Fibroblast of gingiva (primary cell): ENCODE data around the gene COL6A5.
"Not testable (repeated sequence)": the region's sequence is repeated elsewhere in the genome, so short reads cannot be mapped to it uniquely, and the experiment has no call there.

ENCODE experiments used
- DNase-seq: peaks from one replicate; pipeline ENCODE4 v3.0.0-alpha.2; 2011; ENCODE audit warnings: low read depth

COL6A5 gene

GRCh38 chr3:130389743-130390478 lies 44.4 kb downstream of the COL6A5 start:
- DNase-seq, result no peak

DNA sequence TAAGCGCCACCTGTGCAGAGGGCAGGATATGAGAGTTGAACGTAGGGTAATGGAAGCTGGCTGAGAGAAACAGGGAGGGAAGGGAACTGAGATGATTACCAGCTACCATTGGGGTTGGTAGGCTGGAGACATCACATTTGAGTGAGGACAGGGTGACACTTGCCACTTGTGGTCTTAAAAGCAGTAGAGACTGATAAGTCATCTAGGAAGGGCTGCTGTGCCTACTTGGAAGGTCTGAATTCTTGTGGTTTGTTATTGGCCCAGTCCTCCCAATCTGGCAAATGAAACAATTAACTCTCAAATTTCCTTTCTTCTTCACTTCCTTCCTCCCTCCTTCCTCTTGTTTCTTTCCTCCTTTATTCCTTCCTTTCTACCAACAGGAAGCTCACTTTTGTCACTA lies 46.8 kb downstream of the COL6A5 start:
- no peak for DNase-seq

- no peak for DNase-seq
Measured at GRCh38 chr3:130393594-130393993, 48.1 kb downstream of the COL6A5 start.

DNA sequence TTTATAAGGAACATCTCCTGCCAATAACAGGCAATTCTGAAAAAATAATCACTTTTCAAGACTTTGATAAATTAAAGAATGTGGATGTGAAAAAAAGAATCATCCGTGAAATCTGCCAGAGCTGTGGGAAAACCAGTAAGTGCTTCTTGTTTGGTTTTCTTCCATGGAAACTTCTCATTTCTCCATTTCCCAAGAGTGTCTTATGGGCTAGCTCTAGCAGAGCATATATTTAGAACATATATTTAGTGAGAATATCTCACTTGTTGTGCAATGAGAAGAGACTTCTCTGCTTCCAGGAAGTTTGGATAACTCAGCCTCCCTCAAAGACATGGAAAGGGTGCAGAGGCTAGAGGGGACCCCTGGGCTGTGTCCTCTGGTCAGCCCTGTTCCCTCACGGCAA lies 49.9 kb downstream of the COL6A5 start:
- no peak for DNase-seq

- DNase-seq, result peak; percentile 72
Measured at GRCh38 chr3:130395916-130396315, 50.4 kb downstream of the COL6A5 start.

DNA sequence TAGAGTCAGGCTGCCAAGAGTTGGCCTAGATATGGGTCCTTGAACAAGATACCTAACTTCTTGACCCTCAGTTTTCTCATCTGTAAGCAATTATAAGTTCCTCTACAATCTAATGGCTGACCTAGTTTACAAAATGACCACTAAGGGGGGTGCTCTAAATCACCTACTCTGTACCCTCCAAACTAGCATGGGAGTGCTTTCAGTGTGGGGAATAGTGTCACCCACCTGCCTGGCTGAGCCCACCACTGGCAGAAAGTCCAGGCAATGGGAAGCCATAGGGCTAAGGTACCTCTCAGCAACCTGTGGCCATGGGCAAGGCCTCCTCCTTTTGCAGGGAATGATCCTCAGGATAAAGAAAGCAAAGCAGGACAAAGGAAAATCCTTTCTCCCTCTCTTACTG lies 58.9 kb downstream of the COL6A5 start:
- DNase-seq, result no peak

DNA sequence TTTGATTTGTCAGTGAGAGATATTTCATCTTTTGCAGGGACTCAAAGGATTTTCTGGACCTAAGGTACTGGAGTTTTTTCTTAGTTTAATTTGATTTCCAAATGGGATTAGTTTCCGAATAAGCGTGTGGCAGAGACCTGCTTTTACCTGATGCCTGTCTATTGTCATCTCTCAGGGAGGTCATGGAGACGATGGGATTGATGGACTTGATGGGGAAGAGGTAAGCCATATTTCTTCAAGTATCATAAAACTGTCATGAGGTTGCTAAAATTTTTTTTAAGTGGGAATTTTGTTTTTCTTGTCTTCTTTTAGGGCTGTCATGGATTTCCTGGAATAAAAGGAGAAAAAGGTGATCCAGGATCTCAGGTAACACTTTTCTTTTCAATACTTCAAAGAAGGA lies 60.5 kb downstream of the COL6A5 start:
- DNase-seq, result no peak

GRCh38 chr3:130408253-130408652 lies 62.8 kb downstream of the COL6A5 start:
- not testable (repeated sequence) for DNase-seq

- DNase-seq, result no peak
Measured at GRCh38 chr3:130411320-130411719, 65.8 kb downstream of the COL6A5 start.

DNA sequence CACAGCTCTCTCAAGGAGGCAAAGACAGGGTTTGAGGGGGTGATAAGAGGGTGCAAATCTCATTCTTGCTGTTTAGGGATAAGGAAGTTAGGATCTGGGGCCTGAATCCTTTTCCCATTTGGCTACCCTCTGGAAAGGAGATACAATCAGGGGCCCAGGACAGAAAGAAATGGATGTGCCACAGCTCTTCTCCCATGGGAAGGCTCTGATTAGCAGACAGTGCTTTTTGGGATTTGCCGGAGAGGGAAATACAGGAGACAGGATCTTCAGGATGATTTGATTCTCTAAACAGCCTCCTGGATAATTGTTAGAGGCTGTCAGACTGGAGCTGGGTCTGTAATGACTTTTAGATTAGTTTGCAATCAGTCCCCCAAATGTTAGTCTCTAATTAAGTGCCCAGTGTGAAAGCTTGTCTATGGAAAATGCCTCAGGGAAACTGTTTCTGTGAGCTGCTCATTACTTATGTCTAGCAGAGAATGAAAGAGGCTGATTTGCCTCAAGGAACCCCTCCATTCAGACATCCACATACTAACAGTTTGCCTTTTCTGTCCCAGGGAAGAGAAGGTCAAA lies 67.6 kb downstream of the COL6A5 start:
- DNase-seq, result no peak

DNA sequence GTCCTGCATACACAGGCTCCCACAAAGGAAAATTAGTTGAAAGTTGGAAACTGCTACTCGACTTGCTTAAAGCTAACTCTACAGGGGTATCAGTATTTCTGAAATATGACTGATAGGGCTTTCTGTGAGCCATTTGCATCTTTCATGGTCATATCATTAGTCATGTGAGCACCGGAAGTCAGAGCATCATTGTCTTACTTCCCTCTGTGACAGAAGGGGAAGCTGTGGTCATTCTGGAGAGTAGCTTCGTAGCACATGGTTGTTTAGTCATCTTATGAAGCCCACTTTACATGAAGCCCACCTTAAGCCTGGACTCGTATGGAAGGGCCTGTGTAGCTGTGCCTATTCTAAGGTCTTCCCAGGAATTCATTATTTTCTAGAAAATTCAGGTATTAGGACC lies 69.0 kb downstream of the COL6A5 start:
- DNase-seq, result no peak

DNA sequence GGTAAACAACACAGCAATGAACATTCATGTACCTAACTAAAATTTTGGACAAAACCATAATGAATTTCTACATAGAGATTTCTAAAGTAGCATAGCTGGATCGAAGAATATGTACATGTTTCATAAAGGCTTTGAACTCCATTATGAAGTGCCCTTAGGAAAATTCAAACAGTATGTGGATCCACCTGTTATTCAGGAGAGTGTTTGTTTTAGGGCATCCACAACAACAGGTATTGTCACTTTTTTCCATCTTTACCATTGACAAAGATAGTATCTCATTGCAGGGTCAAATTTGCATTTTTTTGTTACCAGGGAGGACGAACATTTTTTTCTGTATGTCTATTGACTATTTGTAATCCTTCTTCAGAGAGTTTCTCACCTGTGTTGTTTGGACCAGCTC lies 75.0 kb downstream of the COL6A5 start:
- DNase-seq, result no peak

DNA sequence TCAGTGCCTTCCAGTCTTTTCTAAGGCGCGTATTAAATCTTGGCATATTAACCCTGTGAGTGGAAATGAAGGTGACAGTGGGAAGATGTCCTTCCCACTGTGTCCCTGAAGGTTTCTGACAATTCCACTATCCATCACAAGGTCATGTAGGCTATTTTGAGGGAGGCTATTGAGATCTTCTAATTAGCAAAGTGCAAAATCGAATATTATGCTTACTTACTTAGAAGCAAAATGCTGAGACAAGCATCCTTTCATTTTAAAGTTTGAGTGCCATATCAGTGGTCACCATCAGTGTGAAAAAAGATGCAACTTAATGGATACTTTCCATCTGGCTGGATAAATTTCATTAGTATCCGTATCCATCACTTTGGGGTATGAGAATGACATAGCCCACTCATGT lies 77.6 kb downstream of the COL6A5 start:
- no peak for DNase-seq

GRCh38 chr3:130424837-130425236 lies 79.4 kb downstream of the COL6A5 start:
- DNase-seq, result no peak

GRCh38 chr3:130425484-130425883 lies 80.0 kb downstream of the COL6A5 start:
- DNase-seq, result peak; percentile 57

DNA sequence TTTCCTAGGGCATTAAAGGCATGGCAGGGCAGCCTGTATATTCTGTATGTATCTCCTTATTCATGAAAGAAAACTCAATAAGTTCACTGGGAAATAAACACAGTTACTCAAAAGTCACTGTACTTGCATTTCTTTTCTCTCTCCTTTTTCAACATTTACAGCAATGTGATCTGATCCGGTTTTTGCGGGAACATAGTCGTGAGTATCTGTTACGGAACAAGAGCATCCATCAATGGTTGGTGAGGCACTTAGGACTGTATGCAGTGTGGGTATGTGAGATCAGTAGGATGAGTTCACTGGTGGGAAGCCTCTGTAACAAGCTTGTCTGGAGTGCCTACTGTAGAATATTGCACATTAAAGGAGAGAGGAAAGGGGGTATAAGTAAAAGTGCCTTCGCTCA lies 80.7 kb downstream of the COL6A5 start:
- no peak for DNase-seq

- DNase-seq, result no peak
Measured at GRCh38 chr3:130428871-130429712, 83.6 kb downstream of the COL6A5 start.

- no peak for DNase-seq
Measured at GRCh38 chr3:130429713-130430023, 84.2 kb downstream of the COL6A5 start.

GRCh38 chr3:130430266-130430665 lies 84.8 kb downstream of the COL6A5 start:
- no peak for DNase-seq

GRCh38 chr3:130432086-130432485 lies 86.6 kb downstream of the COL6A5 start:
- DNase-seq, result not testable (repeated sequence)

GRCh38 chr3:130433306-130433705 lies 87.8 kb downstream of the COL6A5 start:
- DNase-seq, result no peak

DNA sequence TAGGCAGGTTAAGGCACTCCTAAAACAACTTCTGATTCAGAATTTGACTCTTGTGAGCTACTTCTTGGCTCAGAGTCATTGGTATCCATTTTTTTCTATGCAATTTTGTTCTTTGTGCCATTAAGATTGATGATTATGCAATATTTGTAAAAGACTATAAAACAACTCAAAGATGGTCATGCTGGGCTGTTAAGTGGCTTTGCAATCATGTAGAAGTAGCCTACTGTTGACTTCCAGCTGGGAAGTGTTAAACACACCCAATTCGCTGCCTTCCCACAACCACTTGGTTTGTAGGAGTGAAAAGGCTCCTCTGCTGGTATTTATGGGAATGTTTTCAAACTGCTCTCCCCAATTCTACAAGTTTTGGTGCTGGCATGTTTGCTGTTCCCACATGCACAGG lies 96.8 kb downstream of the COL6A5 start:
- no peak for DNase-seq

DNA sequence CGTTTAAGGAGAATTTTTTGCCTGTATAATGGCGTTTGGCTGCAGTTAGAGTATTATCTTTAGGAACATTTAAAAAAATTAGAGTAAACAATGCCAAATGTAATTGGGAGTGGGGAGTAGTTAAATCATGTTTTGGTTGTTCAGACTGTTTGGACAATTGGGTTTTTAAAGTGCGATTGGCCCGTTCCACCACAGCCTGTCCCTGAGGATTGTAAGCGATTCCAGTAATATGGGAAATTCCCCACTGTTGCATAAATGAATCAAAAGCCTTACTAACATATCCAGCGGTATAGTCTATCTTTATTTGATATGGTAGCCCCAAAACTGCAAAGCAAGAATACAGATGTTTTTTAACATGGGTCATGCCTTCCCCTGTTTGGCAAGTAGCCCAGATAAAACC lies 101.4 kb downstream of the COL6A5 start:
- not testable (repeated sequence) for DNase-seq
